ENCODE measurements around the gene SPINT2. TPM values are rescaled to one million over a fixed set of nuclear protein-coding genes. Genes with fewer than 3 reads are reported as not detected.

SPINT2 gene
- total and polyA plus RNA-seq, 2 of the 13 experiments (the other 11 are each of a cell fraction or from before 2014, with no cell fraction given): 0.31 to 0.77 TPM

DNA sequence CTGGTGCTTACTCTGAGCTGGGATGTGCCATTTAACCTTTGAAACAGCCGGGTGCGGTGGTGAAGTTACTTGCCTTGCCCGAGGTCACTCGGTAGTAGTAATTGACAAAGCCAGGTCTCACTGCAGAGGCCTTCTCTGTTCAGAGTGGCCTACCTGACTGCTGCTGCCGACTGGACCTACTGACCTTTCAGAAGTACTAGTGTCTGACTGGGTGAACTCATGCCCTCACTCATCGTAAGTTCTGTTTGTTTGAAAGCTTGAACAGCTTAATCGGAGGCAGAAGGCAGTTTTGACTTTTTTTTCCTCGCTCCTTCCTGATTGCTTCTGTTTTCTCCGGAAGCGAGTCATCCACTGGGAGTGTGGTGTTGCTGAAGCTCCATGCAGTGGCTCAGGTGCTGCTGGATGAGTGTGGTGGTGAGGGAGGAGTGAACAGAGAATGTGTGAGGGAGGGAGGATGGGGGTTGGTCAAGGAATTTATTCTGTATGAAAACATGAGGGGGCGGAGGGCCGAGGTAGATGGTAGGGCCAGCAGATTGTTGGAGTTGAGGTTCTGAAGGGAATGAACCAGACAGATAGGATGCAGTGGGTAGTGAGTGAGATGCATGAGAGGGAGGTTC, 2.7 kb downstream of the SPINT2 start (continued):
- TF ChIP-seq SNRNP70 (IDR thresholded peaks at IDR 0.05; ENCODE audit: low read depth, low read length) (no peak), ETV5 (CRISPR knock-in tag; IDR thresholded peaks at IDR 0.05; ENCODE audit: borderline replicate concordance) (peak; percentile 79; the same call in 1 of the 2 replicates), MAFG (CRISPR knock-in tag; IDR thresholded peaks at IDR 0.05) (no peak), GABPA (IDR thresholded peaks at IDR 0.05; ENCODE audit: low read depth, low read length) (no peak), GABPA (CRISPR knock-in tag; IDR thresholded peaks at IDR 0.05; ENCODE audit: low read depth) (peak; percentile 58), FOXK1 (CRISPR knock-in tag; IDR thresholded peaks at IDR 0.05; ENCODE audit: borderline replicate concordance, low read depth) (no peak), GLMP (CRISPR knock-in tag; IDR thresholded peaks at IDR 0.05; ENCODE audit: borderline replicate concordance) (no peak), NKX3-1 (CRISPR knock-in tag; IDR thresholded peaks at IDR 0.05) (no peak), SMYD3 (CRISPR knock-in tag; IDR thresholded peaks at IDR 0.05) (no peak)
- TF ChIP-seq, protein P1, sequence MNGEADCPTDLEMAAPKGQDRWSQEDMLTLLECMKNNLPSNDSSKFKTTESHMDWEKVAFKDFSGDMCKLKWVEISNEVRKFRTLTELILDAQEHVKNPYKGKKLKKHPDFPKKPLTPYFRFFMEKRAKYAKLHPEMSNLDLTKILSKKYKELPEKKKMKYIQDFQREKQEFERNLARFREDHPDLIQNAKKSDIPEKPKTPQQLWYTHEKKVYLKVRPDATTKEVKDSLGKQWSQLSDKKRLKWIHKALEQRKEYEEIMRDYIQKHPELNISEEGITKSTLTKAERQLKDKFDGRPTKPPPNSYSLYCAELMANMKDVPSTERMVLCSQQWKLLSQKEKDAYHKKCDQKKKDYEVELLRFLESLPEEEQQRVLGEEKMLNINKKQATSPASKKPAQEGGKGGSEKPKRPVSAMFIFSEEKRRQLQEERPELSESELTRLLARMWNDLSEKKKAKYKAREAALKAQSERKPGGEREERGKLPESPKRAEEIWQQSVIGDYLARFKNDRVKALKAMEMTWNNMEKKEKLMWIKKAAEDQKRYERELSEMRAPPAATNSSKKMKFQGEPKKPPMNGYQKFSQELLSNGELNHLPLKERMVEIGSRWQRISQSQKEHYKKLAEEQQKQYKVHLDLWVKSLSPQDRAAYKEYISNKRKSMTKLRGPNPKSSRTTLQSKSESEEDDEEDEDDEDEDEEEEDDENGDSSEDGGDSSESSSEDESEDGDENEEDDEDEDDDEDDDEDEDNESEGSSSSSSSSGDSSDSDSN (CRISPR knock-in tag; IDR thresholded peaks at IDR 0.05): 0 out of 2 replicates have a peak, but pooled peaks have one; percentile 30
- TF ChIP-seq, protein P2, sequence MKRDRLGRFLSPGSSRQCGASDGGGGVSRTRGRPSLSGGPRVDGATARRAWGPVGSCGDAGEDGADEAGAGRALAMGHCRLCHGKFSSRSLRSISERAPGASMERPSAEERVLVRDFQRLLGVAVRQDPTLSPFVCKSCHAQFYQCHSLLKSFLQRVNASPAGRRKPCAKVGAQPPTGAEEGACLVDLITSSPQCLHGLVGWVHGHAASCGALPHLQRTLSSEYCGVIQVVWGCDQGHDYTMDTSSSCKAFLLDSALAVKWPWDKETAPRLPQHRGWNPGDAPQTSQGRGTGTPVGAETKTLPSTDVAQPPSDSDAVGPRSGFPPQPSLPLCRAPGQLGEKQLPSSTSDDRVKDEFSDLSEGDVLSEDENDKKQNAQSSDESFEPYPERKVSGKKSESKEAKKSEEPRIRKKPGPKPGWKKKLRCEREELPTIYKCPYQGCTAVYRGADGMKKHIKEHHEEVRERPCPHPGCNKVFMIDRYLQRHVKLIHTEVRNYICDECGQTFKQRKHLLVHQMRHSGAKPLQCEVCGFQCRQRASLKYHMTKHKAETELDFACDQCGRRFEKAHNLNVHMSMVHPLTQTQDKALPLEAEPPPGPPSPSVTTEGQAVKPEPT (CRISPR knock-in tag; IDR thresholded peaks at IDR 0.05; ENCODE audit: low read depth): no peak
- TF ChIP-seq, protein P3, sequence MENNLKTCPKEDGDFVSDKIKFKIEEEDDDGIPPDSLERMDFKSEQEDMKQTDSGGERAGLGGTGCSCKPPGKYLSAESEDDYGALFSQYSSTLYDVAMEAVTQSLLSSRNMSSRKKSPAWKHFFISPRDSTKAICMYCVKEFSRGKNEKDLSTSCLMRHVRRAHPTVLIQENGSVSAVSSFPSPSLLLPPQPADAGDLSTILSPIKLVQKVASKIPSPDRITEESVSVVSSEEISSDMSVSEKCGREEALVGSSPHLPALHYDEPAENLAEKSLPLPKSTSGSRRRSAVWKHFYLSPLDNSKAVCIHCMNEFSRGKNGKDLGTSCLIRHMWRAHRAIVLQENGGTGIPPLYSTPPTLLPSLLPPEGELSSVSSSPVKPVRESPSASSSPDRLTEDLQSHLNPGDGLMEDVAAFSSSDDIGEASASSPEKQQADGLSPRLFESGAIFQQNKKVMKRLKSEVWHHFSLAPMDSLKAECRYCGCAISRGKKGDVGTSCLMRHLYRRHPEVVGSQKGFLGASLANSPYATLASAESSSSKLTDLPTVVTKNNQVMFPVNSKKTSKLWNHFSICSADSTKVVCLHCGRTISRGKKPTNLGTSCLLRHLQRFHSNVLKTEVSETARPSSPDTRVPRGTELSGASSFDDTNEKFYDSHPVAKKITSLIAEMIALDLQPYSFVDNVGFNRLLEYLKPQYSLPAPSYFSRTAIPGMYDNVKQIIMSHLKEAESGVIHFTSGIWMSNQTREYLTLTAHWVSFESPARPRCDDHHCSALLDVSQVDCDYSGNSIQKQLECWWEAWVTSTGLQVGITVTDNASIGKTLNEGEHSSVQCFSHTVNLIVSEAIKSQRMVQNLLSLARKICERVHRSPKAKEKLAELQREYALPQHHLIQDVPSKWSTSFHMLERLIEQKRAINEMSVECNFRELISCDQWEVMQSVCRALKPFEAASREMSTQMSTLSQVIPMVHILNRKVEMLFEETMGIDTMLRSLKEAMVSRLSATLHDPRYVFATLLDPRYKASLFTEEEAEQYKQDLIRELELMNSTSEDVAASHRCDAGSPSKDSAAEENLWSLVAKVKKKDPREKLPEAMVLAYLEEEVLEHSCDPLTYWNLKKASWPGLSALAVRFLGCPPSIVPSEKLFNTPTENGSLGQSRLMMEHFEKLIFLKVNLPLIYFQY (CRISPR knock-in tag; IDR thresholded peaks at IDR 0.05; ENCODE audit: borderline replicate concordance): no peak
- TF ChIP-seq, protein P4, sequence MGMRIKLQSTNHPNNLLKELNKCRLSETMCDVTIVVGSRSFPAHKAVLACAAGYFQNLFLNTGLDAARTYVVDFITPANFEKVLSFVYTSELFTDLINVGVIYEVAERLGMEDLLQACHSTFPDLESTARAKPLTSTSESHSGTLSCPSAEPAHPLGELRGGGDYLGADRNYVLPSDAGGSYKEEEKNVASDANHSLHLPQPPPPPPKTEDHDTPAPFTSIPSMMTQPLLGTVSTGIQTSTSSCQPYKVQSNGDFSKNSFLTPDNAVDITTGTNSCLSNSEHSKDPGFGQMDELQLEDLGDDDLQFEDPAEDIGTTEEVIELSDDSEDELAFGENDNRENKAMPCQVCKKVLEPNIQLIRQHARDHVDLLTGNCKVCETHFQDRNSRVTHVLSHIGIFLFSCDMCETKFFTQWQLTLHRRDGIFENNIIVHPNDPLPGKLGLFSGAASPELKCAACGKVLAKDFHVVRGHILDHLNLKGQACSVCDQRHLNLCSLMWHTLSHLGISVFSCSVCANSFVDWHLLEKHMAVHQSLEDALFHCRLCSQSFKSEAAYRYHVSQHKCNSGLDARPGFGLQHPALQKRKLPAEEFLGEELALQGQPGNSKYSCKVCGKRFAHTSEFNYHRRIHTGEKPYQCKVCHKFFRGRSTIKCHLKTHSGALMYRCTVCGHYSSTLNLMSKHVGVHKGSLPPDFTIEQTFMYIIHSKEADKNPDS (CRISPR knock-in tag; IDR thresholded peaks at IDR 0.05): no peak
- TF ChIP-seq, protein P5, sequence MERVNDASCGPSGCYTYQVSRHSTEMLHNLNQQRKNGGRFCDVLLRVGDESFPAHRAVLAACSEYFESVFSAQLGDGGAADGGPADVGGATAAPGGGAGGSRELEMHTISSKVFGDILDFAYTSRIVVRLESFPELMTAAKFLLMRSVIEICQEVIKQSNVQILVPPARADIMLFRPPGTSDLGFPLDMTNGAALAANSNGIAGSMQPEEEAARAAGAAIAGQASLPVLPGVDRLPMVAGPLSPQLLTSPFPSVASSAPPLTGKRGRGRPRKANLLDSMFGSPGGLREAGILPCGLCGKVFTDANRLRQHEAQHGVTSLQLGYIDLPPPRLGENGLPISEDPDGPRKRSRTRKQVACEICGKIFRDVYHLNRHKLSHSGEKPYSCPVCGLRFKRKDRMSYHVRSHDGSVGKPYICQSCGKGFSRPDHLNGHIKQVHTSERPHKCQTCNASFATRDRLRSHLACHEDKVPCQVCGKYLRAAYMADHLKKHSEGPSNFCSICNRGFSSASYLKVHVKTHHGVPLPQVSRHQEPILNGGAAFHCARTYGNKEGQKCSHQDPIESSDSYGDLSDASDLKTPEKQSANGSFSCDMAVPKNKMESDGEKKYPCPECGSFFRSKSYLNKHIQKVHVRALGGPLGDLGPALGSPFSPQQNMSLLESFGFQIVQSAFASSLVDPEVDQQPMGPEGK (CRISPR knock-in tag; IDR thresholded peaks at IDR 0.05): no peak
